ENCODE data around the gene FBXO31. TPM values are rescaled to one million over a fixed set of nuclear protein-coding genes. Genes with fewer than 3 reads are reported as not detected.

FBXO31 gene, protein sequence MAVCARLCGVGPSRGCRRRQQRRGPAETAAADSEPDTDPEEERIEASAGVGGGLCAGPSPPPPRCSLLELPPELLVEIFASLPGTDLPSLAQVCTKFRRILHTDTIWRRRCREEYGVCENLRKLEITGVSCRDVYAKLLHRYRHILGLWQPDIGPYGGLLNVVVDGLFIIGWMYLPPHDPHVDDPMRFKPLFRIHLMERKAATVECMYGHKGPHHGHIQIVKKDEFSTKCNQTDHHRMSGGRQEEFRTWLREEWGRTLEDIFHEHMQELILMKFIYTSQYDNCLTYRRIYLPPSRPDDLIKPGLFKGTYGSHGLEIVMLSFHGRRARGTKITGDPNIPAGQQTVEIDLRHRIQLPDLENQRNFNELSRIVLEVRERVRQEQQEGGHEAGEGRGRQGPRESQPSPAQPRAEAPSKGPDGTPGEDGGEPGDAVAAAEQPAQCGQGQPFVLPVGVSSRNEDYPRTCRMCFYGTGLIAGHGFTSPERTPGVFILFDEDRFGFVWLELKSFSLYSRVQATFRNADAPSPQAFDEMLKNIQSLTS
- 10 to 100 TPM in 5 of 6 donors, 1 to 10 TPM in 1; 7.5 to 23.9 (median 15.1) TPM for polyA plus RNA-seq (ENCODE audit: low read depth in 6 of 6)

GRCh38 chr16:87383505-87384161 is at the start of gene FBXO31:
TSS of gene FBXO31 (minus strand) at chr16:87383776. CDS start at chr16:87383744, 32 bp downstream.
- ATAC-seq (ENCODE audit: low read depth in 2 of 2) (peak; percentile 54 to 59), DNase-seq (peak; percentile 89)
- Mint-ChIP-seq H3K4me1 (peaks cover 47 to 72% (median 67%) of the 10 kb centered on the region in 3 donors), H3K27ac (peak within 1 kb of the TSS; percentile 96 to 100 (median 99)), H3K4me3 (peak within 1 kb of the TSS; percentile 82 to 96 (median 92)), H3K27me3 (peaks cover 0 to 5% (median 3%) of the 10 kb centered on the region in 3 donors), H3K36me3 (no peaks in the 10 kb centered on the region), H3K9me3 (peaks cover 0 to 3% (median 0%) of the 10 kb centered on the region in 7 donors)

- ATAC-seq (ENCODE audit: low read depth in 2 of 2) (no peak), DNase-seq (no peak)
- peaks cover 0 to 4% (median 0%) of the 10 kb centered on the region in 3 donors for H3K27me3 Mint-ChIP-seq
- no peaks in the 10 kb centered on the region for H3K36me3 Mint-ChIP-seq
- no peaks in the 10 kb centered on the region for H3K9me3 Mint-ChIP-seq
- no peak overlapping the region for H3K27ac Mint-ChIP-seq
- peaks cover 0 to 8% (median 5%) of the 10 kb centered on the region in 3 donors for H3K4me1 Mint-ChIP-seq
- no peak overlapping the region for H3K4me3 Mint-ChIP-seq
Measured at GRCh38 chr16:87432330-87432915, 48.8 kb upstream of the FBXO31 start.

- H3K27ac Mint-ChIP-seq, result no peak overlapping the region
- no peaks in the 10 kb centered on the region for H3K9me3 Mint-ChIP-seq
- peaks cover 0 to 8% (median 5%) of the 10 kb centered on the region in 3 donors for H3K4me1 Mint-ChIP-seq
- H3K27me3 Mint-ChIP-seq, result peaks cover 0 to 4% (median 0%) of the 10 kb centered on the region in 3 donors
- no peak for ATAC-seq (ENCODE audit: low read depth in 2 of 2)
- no peak for DNase-seq
- no peaks in the 10 kb centered on the region for H3K36me3 Mint-ChIP-seq
- H3K4me3 Mint-ChIP-seq, result no peak overlapping the region
Measured at GRCh38 chr16:87431926-87432325, 48.4 kb upstream of the FBXO31 start.

DNA sequence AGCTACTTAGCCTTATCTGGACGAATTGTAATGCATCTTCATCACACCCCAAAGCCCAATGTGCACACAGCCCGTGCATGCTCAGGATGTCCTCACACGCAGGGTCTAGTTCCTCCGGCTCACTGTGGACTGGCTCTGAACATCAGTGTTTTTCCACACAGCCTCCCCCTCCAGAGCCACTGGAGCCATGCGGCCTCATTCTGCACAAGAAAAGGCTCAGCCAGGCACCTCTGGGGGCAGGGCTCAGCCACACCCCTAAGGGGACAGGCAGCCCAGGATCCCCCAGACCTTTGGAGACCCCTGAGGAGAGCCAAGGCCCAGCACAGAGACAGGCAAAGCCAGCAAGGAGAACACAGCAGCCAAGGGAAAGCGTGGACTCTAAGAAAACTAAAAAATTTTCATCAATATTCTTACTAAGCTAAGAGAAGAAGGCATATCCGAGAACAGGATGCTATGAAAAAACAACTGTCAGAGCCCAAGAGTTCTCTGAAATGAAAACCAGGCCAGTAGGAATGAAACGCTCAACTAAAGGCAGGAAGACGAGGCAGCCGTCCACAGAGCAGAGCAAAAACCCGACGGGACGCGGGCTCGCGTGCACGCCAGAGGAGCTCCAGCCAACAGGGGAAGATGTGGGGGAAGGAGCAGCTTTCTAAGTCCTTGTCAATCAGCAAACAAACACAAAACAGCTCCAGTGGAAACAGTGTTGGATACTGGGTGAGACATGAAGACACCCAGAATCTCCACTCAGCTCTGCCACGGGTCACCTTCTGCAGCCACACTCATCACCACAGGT is 43.0 kb upstream of the FBXO31 start:
- ATAC-seq (ENCODE audit: low read depth in 2 of 2) (no peak), DNase-seq (no peak)
- peak overlapping the region in 1 of 6 donors; percentile 7 for H3K27ac Mint-ChIP-seq
- no peak overlapping the region for H3K4me3 Mint-ChIP-seq
- H3K27me3 Mint-ChIP-seq, result no peaks in the 10 kb centered on the region
- H3K9me3 Mint-ChIP-seq, result no peaks in the 10 kb centered on the region
- no peaks in the 10 kb centered on the region for H3K36me3 Mint-ChIP-seq
- H3K4me1 Mint-ChIP-seq, result no peaks in the 10 kb centered on the region

- DNase-seq, result no peak
- Mint-ChIP-seq H3K9me3 (no peaks in the 10 kb centered on the region), H3K36me3 (no peaks in the 10 kb centered on the region)
Measured at GRCh38 chr16:87425941-87426340, 42.4 kb upstream of the FBXO31 start.

DNA sequence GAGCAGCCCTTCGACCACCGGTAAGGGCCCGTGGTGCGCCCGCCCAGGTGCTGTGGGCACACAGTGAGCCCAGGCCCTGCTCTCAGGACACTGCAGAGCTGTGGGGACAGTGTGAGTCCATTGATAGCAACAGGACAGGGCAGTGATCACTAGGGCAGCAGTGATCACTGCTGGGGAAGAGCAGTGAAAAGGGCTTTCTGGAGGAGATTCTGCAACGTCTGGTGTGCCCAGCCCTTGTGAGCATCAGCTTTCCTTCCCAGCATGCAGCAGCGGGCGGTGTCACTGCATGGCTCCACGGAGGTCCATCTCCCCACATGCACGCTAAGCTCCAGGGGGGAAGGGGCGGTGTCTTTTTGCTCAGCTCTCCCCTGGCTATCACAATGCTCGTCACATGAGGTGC is 40.7 kb upstream of the FBXO31 start:
- Mint-ChIP-seq H3K4me1 (no peaks in the 10 kb centered on the region), H3K27ac (no peak overlapping the region), H3K27me3 (no peaks in the 10 kb centered on the region), H3K36me3 (no peaks in the 10 kb centered on the region), H3K4me3 (no peak overlapping the region), H3K9me3 (no peaks in the 10 kb centered on the region)
- no peak for ATAC-seq (ENCODE audit: low read depth in 2 of 2)
- no peak for DNase-seq

More at GRCh38 chr16:87425941-87426340, 42.4 kb upstream of the FBXO31 start:
- no peak overlapping the region for H3K27ac Mint-ChIP-seq
- no peaks in the 10 kb centered on the region for H3K27me3 Mint-ChIP-seq
- no peaks in the 10 kb centered on the region for H3K4me1 Mint-ChIP-seq
- ATAC-seq (ENCODE audit: low read depth in 2 of 2), result no peak
- no peak overlapping the region for H3K4me3 Mint-ChIP-seq

- DNase-seq, result no peak
- Mint-ChIP-seq H3K27ac (no peak overlapping the region), H3K27me3 (no peaks in the 10 kb centered on the region), H3K36me3 (no peaks in the 10 kb centered on the region), H3K4me3 (no peak overlapping the region), H3K9me3 (no peaks in the 10 kb centered on the region), H3K4me1 (no peaks in the 10 kb centered on the region)
- ATAC-seq (ENCODE audit: low read depth in 2 of 2), result no peak
Measured at GRCh38 chr16:87423429-87423828, 39.9 kb upstream of the FBXO31 start.

GRCh38 chr16:87422106-87422505 is 38.5 kb upstream of the FBXO31 start:
- Mint-ChIP-seq H3K9me3 (no peaks in the 10 kb centered on the region), H3K27ac (no peak overlapping the region), H3K36me3 (no peaks in the 10 kb centered on the region), H3K4me1 (no peaks in the 10 kb centered on the region), H3K4me3 (no peak overlapping the region), H3K27me3 (no peaks in the 10 kb centered on the region)
- ATAC-seq (ENCODE audit: low read depth in 2 of 2), result no peak
- no peak for DNase-seq

DNA sequence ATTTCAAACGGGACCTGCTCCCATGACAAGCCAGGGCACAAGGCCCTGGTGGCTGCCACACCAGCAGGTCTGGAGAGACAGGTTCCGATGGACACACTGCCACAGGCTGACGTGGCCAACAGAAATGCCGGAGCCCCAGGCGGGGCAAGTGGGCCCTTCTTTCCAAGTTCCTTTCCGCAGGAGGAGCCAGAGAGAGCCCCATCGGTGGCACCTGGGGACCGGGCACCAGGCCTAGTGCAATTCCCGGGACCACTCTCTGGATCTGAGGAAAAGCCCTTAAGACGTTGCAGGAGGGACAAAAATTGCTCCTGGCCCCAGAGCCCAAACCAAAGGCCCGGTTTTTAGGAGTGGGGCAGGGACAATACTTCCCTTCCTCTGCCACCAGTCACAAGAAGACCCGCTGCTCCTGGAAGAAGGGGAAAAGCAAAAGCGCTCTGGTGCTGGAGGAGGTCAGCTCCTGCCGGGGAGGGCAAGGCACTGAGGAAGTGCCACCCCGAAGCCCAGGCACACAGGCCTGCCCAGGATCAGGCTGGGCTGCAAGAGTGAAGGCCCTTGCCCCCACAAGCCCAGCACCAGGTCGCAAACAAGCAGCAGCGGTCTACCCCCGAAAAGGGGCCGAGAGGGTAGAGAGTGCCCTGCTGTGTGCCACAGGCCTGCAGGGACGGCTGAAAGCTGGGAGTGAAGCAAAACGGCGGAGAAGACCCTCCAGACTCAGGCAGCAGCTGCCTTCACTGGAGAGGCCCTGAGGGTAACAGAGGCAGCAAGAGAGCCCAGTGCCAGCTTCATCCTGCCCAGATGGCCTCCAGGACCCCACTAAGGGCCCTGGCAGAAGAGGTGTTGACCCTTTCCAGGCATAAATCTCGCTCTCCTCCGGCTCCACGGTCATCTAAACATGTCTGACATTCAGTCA is 37.7 kb upstream of the FBXO31 start:
- H3K36me3 Mint-ChIP-seq, result no peaks in the 10 kb centered on the region
- no peaks in the 10 kb centered on the region for H3K9me3 Mint-ChIP-seq
- DNase-seq, result no peak
- peak overlapping the region in 1 of 6 donors; percentile 39 for H3K27ac Mint-ChIP-seq
- no peaks in the 10 kb centered on the region for H3K27me3 Mint-ChIP-seq
- no peak for ATAC-seq (ENCODE audit: low read depth in 2 of 2)
- no peaks in the 10 kb centered on the region for H3K4me1 Mint-ChIP-seq
- no peak overlapping the region for H3K4me3 Mint-ChIP-seq

GRCh38 chr16:87420026-87421002 is 36.7 kb upstream of the FBXO31 start:
- Mint-ChIP-seq H3K36me3 (no peaks in the 10 kb centered on the region), H3K4me3 (no peak overlapping the region), H3K4me1 (no peaks in the 10 kb centered on the region), H3K27ac (no peak overlapping the region), H3K9me3 (no peaks in the 10 kb centered on the region), H3K27me3 (no peaks in the 10 kb centered on the region)
- ATAC-seq (ENCODE audit: low read depth in 2 of 2) (no peak), DNase-seq (no peak)

GRCh38 chr16:87418644-87419043 is 35.1 kb upstream of the FBXO31 start:
- Mint-ChIP-seq H3K27me3 (no peaks in the 10 kb centered on the region), H3K4me3 (no peak overlapping the region), H3K27ac (no peak overlapping the region), H3K9me3 (no peaks in the 10 kb centered on the region), H3K36me3 (no peaks in the 10 kb centered on the region), H3K4me1 (no peaks in the 10 kb centered on the region)
- ATAC-seq (ENCODE audit: low read depth in 2 of 2), result no peak
- no peak for DNase-seq
